K562 (cell line): ENCODE results near the gene PMPCA. TPM values are rescaled to one million over a fixed set of nuclear protein-coding genes. Genes with fewer than 3 reads are reported as not detected.

ENCODE experiments used
- ATAC-seq: fragments of 200-7000 bp; cut with Tn5 transposase; 3 replicates; pipeline ENCODE4 v1.9.1; 2020; ENCODE audit warnings: moderate library complexity
- BruUV-seq: library from RNA; stranded (reverse); fragments of 400-500 nt; replicated peaks from 2 replicates; lab custom pipeline; 2021; lab: Mats Ljungman, UMichigan
- CTCF ChIA-PET: fragments of 300-600 bp; formaldehyde crosslinking; extraction: SDS; loops from one replicate; lab custom pipeline; 2021; ENCODE audit warnings: low intra/inter-chr PET ratio; lab: Yijun Ruan, JAX
- POLR2A ChIA-PET: fragments of 300-600, 350-650 bp; sonication (Branson Sonifier 250); formaldehyde crosslinking; extraction: SDS; loops from one replicate; lab custom pipeline; 2021; ENCODE audit warnings: antibody characterized with exemption, inconsistent platforms; lab: Yijun Ruan, JAX
- DNase-seq, 4 experiments: peaks; one replicate each; pipeline versions ENCODE4 v3.0.0 to v3.0.0-alpha.2; 2011 to 2018; ENCODE audit warnings: low spot score in 3 of 4, mixed read lengths in 3 of 4; ENCODE audit errors: extremely low read depth in 1 of 4
- FAIRE-seq: peaks from 2 replicates; lab custom pipeline; 2011; peaks lifted over from hg19 to GRCh38; lab: Jason Lieb, UNC
- H2AFZ ChIP-seq: 2 replicates; pipeline ENCODE4 v1.6.0; 2011; ENCODE audit warnings: low read depth, low read length, control low read depth, inconsistent platforms
- H3K27ac ChIP-seq: fragments of 200-600 bp; 3 replicates; pipeline ENCODE4 v1.8.0; 2011; ENCODE audit warnings: low read depth, mild to moderate bottlenecking, control low read depth, inconsistent platforms, low read length, moderate library complexity, mixed read lengths; ENCODE audit errors: extremely low read depth
- H3K27me3 ChIP-seq, 2 experiments: fragments of 300-600 bp in 1 of 2; 2 replicates in 1 of 2; 3 replicates in 1 of 2; pipeline versions ENCODE4 v1.6.0 to v1.8.0; 2011; ENCODE audit warnings: inconsistent platforms in 2 of 2, low read length in 2 of 2, mild to moderate bottlenecking in 1 of 2, mixed read lengths in 1 of 2, moderate library complexity in 1 of 2; ENCODE audit not compliant: control insufficient read depth in 2 of 2, insufficient read depth in 2 of 2
- H3K36me3 ChIP-seq: fragments of 300-600 bp; 3 replicates; pipeline ENCODE4 v1.8.0; 2011; ENCODE audit warnings: mild to moderate bottlenecking, low read length, inconsistent platforms; ENCODE audit not compliant: control insufficient read depth, insufficient read depth
- H3K4me1 ChIP-seq, 2 experiments: fragments of 200-600 bp in 1 of 2; replicated peaks in 1 of 2; 2 replicates in 1 of 2; 3 replicates in 1 of 2; pipeline versions ENCODE4 v1.5.1 to v1.8.0; 2011; ENCODE audit warnings: inconsistent platforms in 2 of 2, low read length in 2 of 2, mild to moderate bottlenecking in 1 of 2, mixed read lengths in 1 of 2, moderate library complexity in 1 of 2; ENCODE audit not compliant: control insufficient read depth in 2 of 2, insufficient read depth in 2 of 2
- H3K4me2 ChIP-seq: 2 replicates; pipeline ENCODE4 v1.6.1; 2011; ENCODE audit warnings: low read length, control low read depth, inconsistent platforms, mixed read lengths; ENCODE audit not compliant: insufficient read depth
- H3K4me3 ChIP-seq: fragments of 200-600 bp; sonication (generic), shearing (Covaris generic); 2 replicates; pipeline ENCODE4 v1.5.1; 2016; ENCODE audit warnings: control low read depth, inconsistent platforms
- H3K79me2 ChIP-seq: fragments of 200-600 bp; 3 replicates; pipeline ENCODE4 v1.8.0; 2011; ENCODE audit warnings: low read length, inconsistent platforms; ENCODE audit not compliant: control insufficient read depth, insufficient read depth
- H3K9ac ChIP-seq, 2 experiments: 2 replicates each; pipeline versions ENCODE4 v1.6.0 to v1.6.1; 2011; ENCODE audit warnings: low read depth in 2 of 2, low read length in 2 of 2, control low read depth in 1 of 2, inconsistent platforms in 1 of 2, mild to moderate bottlenecking in 1 of 2, mixed read lengths in 1 of 2; ENCODE audit not compliant: insufficient read depth in 1 of 2
- H3K9me1 ChIP-seq: one replicate; pipeline ENCODE4 v1.6.0; 2011; ENCODE audit warnings: inconsistent platforms, mild to moderate bottlenecking, low read length, moderate library complexity; ENCODE audit not compliant: control insufficient read depth, insufficient read depth
- H3K9me3 ChIP-seq: replicated peaks from 2 replicates; pipeline ENCODE4 v1.5.1; 2011; ENCODE audit warnings: low read depth, low read length, inconsistent platforms; ENCODE audit not compliant: control insufficient read depth, insufficient read depth
- H4K20me1 ChIP-seq: replicated peaks from 2 replicates; pipeline ENCODE4 v1.6.1; 2011; ENCODE audit warnings: low read length, inconsistent platforms, mixed read lengths; ENCODE audit not compliant: control insufficient read depth, insufficient read depth
- PRDM10 ChIP-seq: fragments of 450-650 bp; IDR thresholded peaks from 2 replicates; pipeline ENCODE4 v1.6.1; 2018; ENCODE audit not compliant: partially characterized antibody
- WGBS: fragments of 100-300 bp; shearing (Covaris generic); methylation state at CpG from one replicate; pipeline ENCODE4 v1.1.6; 2016; ENCODE audit warnings: low coverage, mixed read lengths; ENCODE audit not compliant: insufficient coverage; ENCODE audit errors: missing lambda C conversion rate; 5-methylcytosine and 5-hydroxymethylcytosine counted together
- in situ Hi-C: fragments of 300-500 bp; cut with MboI; formaldehyde crosslinking; loops from 4 replicates; pipeline ENCODE4 v1.15.0; 2018; ENCODE audit warnings: inconsistent platforms, mixed read lengths
- intact Hi-C: fragments of 100-400 bp; cut with micrococcal nuclease; formaldehyde crosslinking; loops from 2 replicates; pipeline ENCODE4 v1.14.2; 2022
- polyA plus RNA-seq, 8 experiments: library from polyadenylated mRNA; depleted of rRNA in 4 of 8; stranded (reverse) in 5 of 8; unstranded in 3 of 8; fragments of >200 nt; fragmentation: Nextera tagmentation in 2 of 8; fragmentation: Illumina TruSeq in 1 of 8; extraction: Ambion mirVana in 2 of 8; extraction: Trizol in 1 of 8; gene quantifications; 2 replicates each; pipeline versions ENCODE4 v1.2.1 to v1.2.3, GENCODE V29; 2011 to 2014; ENCODE audit warnings: inconsistent platforms in 1 of 8, missing spikeins in 1 of 8
- total RNA-seq, 7 experiments: library from RNA; depleted of rRNA in 6 of 7; stranded (reverse); fragments of >200 nt in 6 of 7; fragmentation: Illumina TruSeq in 2 of 7; extraction: Trizol in 2 of 7; gene quantifications; 2 replicates each; pipeline versions ENCODE4 v1.2.1 to v1.2.3, GENCODE V29; 2011 to 2021; ENCODE audit warnings: low replicate concordance in 1 of 7
- TF ChIP-seq, protein P1 (sequence below), 2 experiments: IDR thresholded peaks; 2 replicates each; pipeline ENCODE4 v1.6.1; 2012; ENCODE audit warnings: improper control_type of control experiment in 2 of 2, low read depth in 2 of 2, low read length in 2 of 2, borderline replicate concordance in 1 of 2

Gene PMPCA
- total and polyA plus RNA-seq, 9 of the 15 experiments (the other 6 are each of a cell fraction or from before 2014, with no cell fraction given) = 23.9 to 143 (median 86.6) TPM

- peaks cover 2 to 22% of the 10 kb centered on the region in 2 experiments; a peak in 4 of 5 replicates for H3K4me1 ChIP-seq
- H3K9me3 ChIP-seq = no peaks in the 10 kb centered on the region
- BruUV-seq = no TSS peak
- H3K4me2 ChIP-seq = no peak overlapping the region
- H3K9me1 ChIP-seq = no peaks in the 10 kb centered on the region
- peaks cover 94% of the 10 kb centered on the region for H3K36me3 ChIP-seq
- WGBS = 85% methylated on average over 13 of the region's 17 CpGs
- H4K20me1 ChIP-seq = no peaks in the 10 kb centered on the region; the same call in 1 of the 2 replicates
- no peak for FAIRE-seq
- ChIA-PET CTCF (no interaction called here), POLR2A (interaction anchor here (1.0 to 3.3 kb wide), 2 partner anchors 10 to 16 kb away, joined by 5 to 8 read pairs; partner anchors contain the start of genes ENTR1 and PMPCA)
- H3K4me3 ChIP-seq = no peak overlapping the region
- TF ChIP-seq, protein P1, sequence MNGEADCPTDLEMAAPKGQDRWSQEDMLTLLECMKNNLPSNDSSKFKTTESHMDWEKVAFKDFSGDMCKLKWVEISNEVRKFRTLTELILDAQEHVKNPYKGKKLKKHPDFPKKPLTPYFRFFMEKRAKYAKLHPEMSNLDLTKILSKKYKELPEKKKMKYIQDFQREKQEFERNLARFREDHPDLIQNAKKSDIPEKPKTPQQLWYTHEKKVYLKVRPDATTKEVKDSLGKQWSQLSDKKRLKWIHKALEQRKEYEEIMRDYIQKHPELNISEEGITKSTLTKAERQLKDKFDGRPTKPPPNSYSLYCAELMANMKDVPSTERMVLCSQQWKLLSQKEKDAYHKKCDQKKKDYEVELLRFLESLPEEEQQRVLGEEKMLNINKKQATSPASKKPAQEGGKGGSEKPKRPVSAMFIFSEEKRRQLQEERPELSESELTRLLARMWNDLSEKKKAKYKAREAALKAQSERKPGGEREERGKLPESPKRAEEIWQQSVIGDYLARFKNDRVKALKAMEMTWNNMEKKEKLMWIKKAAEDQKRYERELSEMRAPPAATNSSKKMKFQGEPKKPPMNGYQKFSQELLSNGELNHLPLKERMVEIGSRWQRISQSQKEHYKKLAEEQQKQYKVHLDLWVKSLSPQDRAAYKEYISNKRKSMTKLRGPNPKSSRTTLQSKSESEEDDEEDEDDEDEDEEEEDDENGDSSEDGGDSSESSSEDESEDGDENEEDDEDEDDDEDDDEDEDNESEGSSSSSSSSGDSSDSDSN (IDR thresholded peaks at IDR 0.05; ENCODE audit: borderline replicate concordance in 1 of 2, low read depth in 2 of 2, low read length in 2 of 2) = no peak
- TF ChIP-seq PRDM10 = peak; percentile 21
- no peak overlapping the region for H3K27ac ChIP-seq
- no peaks in the 10 kb centered on the region for H3K27me3 ChIP-seq
- no peak for ATAC-seq
- intact Hi-C loops (no loop called here), in situ Hi-C loops (no loop called here)
- H2AFZ ChIP-seq = no peak overlapping the region
- peaks cover 9% of the 10 kb centered on the region for H3K79me2 ChIP-seq
- no peak overlapping the region for H3K9ac ChIP-seq
- peak in 1 of 4 experiments; percentile 33 for DNase-seq
Measured at GRCh38 chr9:136393531-136393930, 16.9 kb upstream of the PMPCA start.
